Embryonic facial prominence (tissue), 1 donor: Measurements from ENCODE around the gene ELMO1.
"Not testable (repeated sequence)": the region's sequence is repeated elsewhere in the genome, so short reads cannot be mapped to it uniquely, and the experiment has no call there.

ENCODE experiments used
- DNase-seq: peaks from one replicate; pipeline ENCODE4 v3.0.0-alpha.2; 2016; ENCODE audit errors: extremely low spot score

ELMO1 gene

GRCh38 chr7:36984710-36985312 lies 463.9 kb downstream of the ELMO1 start:
- DNase-seq: no peak

GRCh38 chr7:36984041-36984521 lies 464.6 kb downstream of the ELMO1 start:
- DNase-seq: no peak

DNA sequence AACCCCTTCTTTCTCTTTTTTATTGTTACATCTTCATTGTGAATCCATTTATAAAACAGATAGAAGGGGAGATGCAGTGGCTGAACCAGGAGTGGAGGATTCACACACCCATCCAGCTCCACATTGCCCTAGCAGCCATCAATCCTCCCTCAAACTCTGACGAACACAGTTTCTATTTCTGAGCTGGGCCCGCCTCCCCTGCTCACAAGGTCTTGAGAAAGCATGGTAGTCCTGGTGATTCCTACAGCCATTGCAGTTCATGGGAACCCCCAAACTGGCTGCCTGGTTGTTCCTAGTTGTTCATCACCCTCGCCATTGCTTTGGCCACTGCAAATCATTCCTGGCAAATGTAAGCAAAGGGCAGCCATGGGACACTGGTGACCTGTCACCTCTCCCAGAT lies 465.9 kb downstream of the ELMO1 start:
- no peak for DNase-seq

DNA sequence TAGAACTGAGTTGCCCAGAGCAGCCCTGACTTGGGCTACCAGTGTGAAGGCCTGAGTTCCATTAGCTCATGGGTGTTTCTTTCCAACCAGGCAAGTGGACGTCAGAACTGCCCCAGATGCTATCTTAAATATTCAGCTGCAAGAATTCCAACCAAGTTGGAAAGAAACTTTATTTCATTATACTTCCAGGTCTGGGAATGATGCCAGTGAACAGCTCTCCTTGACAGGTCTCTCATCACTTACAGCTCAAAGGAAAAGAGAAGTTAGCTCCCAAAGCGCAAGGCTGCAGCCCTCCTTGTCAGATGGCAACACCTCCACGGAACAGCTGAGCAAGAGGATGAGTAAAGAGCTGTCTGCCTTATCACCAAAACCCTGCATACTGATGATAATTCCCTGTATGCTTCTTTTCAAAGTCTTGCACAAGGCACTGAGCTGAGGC lies 468.8 kb downstream of the ELMO1 start:
- DNase-seq: no peak

DNA sequence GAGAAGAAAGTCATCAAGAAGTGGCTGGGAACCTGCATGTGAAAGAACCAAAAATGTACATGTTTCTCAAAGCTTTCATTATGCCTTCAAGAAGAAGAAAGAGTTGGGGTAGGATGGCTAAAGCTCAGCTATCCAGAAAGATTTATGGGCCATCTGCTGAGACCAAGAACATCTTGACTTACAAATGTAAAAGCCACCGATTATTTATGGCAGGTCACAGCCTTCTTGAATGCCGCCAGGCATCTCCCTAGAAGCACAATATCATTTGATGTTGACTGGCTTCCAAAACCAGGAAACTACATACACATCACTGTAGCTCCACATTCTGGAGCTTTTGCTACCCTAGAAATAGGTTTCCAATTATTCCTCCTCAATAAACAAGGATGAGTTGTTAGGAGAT lies 470.2 kb downstream of the ELMO1 start:
- no peak for DNase-seq

DNA sequence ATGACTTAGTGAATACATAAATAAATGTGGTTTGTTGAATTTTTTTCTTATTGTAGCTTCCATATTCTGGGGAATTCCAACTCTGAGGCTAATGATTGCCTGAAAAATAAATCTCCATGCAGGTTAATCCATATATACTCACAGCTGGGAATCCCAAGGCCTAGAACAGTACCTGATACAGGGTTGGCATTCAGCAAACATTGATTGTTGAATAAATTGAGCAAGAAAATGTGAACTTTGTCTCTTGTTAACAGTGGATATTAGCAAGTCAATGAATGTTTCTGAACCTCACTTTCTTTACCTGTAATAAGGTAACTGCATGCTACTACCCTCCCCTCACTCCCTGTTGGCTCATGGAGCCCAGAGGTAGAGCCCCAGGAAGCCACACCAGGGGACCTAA lies 470.8 kb downstream of the ELMO1 start:
- DNase-seq: no peak

DNA sequence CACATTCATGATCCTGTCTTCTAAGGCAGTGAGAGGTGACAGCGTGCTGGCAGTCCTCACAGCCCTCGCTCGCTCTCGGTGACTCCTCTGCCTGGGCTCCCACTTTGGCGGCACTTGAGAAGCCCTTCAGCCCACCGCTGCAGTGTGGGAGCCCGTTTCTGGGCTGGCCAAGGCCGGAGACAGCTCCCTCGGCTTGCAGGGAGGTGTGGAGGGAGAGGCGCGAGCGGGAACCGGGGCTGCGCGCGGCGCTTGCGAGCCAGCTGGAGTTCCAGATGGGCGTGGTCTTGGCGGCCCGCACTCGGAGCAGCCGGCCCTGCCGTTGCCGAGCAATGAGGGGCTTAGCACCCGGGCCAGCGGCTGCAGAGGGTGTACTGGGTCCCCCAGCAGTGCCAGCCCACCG lies 475.1 kb downstream of the ELMO1 start:
- not testable (repeated sequence) for DNase-seq

GRCh38 chr7:36972140-36972518 lies 476.5 kb downstream of the ELMO1 start:
- no peak for DNase-seq

DNA sequence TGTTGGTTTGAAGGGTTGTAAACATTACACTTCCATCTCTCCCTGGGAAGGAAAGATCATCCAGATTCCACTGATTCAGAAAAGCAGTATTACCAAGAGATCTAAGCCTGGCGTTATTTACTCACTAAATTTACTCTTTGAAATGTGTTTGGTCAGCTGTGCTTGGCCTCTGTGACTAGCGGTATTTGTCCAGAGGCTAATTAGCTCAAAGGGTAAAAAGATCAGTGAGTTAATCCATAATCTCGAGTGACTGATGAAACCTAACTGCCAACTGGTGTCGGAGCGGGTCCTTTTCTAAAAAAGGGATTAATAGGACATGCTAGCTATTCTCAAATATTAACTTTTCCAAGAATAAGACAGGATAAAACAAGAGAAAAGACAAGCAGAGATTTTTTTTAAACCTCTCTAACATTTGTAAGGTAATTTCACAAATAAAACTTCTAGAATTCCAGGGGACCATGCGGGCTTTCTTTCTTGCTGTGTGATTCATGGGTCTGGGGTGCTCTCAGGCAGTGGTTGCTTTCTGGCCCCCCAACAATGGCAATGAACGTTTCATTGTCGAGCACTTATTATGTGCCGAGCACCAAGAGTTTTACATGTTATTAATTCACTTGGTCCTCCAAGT lies 477.0 kb downstream of the ELMO1 start:
- DNase-seq: no peak

- no peak for DNase-seq
Observed at GRCh38 chr7:36970551-36971514, 477.8 kb downstream of the ELMO1 start.

DNA sequence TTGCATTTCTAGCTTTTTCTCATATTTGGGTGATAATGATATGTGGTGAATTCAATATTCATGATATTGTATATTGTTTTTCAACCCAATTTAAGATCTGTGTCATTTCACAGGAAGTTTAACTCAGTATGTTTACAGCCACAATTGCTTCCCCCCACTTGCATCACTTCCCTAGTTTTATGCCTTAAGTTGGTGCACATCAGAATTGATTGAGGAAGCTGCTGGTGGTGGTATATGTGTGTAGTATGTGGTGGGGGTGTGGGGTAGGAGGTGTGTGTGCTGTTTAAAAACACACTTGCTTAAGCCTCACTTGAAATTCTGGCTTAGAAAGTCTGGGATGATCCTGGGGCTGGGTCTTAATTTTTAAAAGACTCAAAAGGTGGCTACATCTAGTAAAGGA lies 479.3 kb downstream of the ELMO1 start:
- no peak for DNase-seq

DNA sequence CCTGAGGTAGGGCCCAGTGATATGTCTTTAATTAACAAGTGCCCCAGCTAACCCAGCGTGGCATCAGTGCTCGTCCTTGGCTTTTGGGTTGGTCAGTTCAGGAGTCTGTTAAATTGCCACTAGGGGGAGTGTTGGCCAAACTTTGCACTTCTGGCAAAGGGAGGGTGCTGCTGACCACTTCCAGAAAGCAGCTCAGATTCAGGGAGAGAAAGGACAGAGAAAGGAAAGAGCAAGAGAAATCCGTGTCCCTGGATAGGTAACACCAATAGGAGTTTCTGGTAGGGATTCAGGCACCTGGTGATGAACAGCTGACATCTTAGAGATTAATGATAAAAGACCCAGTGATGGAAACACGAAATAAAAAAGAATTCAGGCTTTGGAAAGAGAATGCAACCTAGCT lies 481.3 kb downstream of the ELMO1 start:
- no peak for DNase-seq

- no peak for DNase-seq
Observed at GRCh38 chr7:36966636-36967035, 482.0 kb downstream of the ELMO1 start.

GRCh38 chr7:36966039-36966438 lies 482.6 kb downstream of the ELMO1 start:
- no peak for DNase-seq

DNA sequence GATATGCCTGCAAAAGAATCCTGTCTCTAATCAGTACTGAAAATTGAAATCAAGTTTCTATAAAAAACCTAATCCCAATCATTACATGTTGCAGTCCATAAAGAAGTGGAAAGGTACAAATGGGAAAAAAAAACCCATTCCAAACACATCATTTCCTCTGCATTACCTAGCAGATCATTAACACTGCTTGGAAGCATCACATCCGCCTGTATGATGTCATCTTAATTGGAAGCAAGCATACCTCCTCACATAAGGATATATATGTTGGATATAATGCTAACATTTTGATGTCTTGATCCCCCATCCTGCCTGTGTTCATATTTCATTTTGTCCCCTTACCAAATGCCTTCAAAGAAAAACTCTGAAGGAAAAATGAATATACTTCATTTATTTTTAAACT lies 483.0 kb downstream of the ELMO1 start:
- no peak for DNase-seq

- DNase-seq: no peak
Observed at GRCh38 chr7:36964297-36964696, 484.4 kb downstream of the ELMO1 start.

GRCh38 chr7:36962367-36962766 lies 486.3 kb downstream of the ELMO1 start:
- no peak for DNase-seq

DNA sequence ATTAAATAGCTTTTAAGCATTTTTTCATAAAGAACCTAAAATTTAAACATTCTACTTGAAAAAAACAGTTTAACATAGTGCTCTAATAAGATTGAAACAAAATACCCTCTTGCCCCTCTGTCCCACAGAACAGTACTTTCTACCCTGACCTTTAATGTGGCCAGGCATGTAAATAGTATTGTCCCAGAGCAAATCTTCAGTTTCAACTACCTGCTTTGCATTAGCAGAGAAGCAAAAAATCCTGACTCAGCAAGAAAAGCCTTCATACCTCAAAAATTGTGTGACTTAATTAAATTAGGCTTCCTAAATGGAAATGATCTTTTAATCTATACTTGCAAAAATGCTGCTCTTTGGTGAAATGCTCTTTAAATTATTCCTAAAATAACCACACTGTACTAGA lies 487.0 kb downstream of the ELMO1 start:
- DNase-seq: no peak

DNA sequence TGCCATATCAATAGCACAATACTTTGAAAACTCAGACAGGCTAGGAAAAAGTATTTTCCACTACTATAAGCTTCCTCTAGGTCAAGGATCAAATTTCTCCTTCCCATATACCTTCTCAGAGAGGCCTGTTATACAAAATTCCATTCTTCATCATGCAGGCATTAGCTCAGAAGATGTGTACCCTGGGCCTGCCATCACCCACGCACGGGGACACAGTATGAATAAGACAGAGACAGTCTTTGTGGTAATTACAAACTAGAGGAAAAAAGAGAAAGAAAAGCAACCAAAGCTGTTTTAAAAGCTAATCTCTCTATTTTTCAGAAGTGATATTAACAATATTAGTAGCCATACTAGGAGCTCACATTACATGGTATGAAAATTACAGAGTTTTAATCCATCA lies 487.6 kb downstream of the ELMO1 start:
- DNase-seq: no peak

GRCh38 chr7:36960105-36960504 lies 488.6 kb downstream of the ELMO1 start:
- no peak for DNase-seq

GRCh38 chr7:36958111-36958733 lies 490.4 kb downstream of the ELMO1 start:
- DNase-seq: no peak

DNA sequence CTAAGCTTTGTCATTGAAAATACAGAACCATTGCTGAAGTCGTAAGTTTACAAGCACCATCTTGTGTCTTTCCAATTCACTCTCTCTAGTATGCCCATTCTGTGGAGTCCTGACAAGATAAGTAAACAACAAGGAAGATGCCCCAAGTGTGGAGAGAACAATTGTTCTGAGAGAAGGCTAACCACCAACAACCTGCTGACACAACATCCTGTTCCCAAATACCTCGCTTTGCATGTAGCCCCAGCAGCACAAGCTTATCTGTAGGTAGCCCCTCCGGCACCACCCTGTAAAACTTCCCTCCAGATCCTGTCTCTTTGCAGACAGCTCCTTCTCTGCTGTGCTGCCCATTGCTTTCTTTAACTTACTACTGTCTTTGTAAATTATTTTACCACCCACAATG lies 491.0 kb downstream of the ELMO1 start:
- no peak for DNase-seq
